Spleen (tissue), 11 donors: ENCODE results near the gene CCDC88C. TPM values are rescaled to one million over a fixed set of nuclear protein-coding genes. Genes with fewer than 3 reads are reported as not detected.

Experiments used
- DNase-seq: peaks from one replicate; pipeline ENCODE4 v3.0.0-alpha.2; 2020
- H3K27ac ChIP-seq, 8 donors: fragments of 200-600 bp; sonication (generic) in 7 of 8; 1 replicate in 4 of 8; 2 replicates in 4 of 8; pipeline versions ENCODE4 v1.5.0 to v1.8.0; 2016 to 2021; ENCODE audit warnings: inconsistent platforms in 4 of 8, mild to moderate bottlenecking in 4 of 8, moderate library complexity in 1 of 8
- H3K27me3 ChIP-seq, 7 donors: fragments of 200-600 bp; sonication (generic) in 6 of 7; replicated peaks in 1 of 7; 1 replicate in 4 of 7; 2 replicates in 3 of 7; pipeline versions ENCODE4 v1.5.0 to v1.8.0; 2016 to 2021; ENCODE audit warnings: inconsistent platforms in 3 of 7, mild to moderate bottlenecking in 1 of 7
- H3K36me3 ChIP-seq, 6 donors: fragments of 200-600 bp; sonication (generic) in 5 of 6; 1 replicate in 4 of 6; 2 replicates in 2 of 6; pipeline versions ENCODE4 v1.5.0 to v1.8.0; 2016 to 2021; ENCODE audit warnings: inconsistent platforms in 2 of 6
- H3K4me1 ChIP-seq, 6 donors: fragments of 200-600 bp; sonication (generic) in 5 of 6; 1 replicate in 3 of 6; 2 replicates in 3 of 6; pipeline versions ENCODE4 v1.5.0 to v1.8.0; 2016 to 2021; ENCODE audit warnings: inconsistent platforms in 3 of 6
- H3K4me3 ChIP-seq, 8 donors: fragments of 200-600 bp; sonication (generic) in 7 of 8; 1 replicate in 4 of 8; 2 replicates in 4 of 8; pipeline versions ENCODE4 v1.5.0 to v1.8.0; 2016 to 2021; ENCODE audit warnings: inconsistent platforms in 4 of 8, mild to moderate bottlenecking in 4 of 8, moderate library complexity in 2 of 8
- H3K9me3 ChIP-seq, 8 donors: fragments of 200-600 bp; sonication (generic) in 7 of 8; 1 replicate in 4 of 8; 2 replicates in 4 of 8; pipeline versions ENCODE4 v1.5.0 to v1.8.0; 2016 to 2021; ENCODE audit warnings: inconsistent platforms in 4 of 8
- CTCF ChIP-seq, 11 experiments: fragments of 200-600 bp in 7 of 11; fragments of 450-650 bp in 4 of 11; sonication (generic) in 4 of 11; IDR thresholded peaks in 8 of 11; conservative IDR thresholded peaks in 3 of 11; 1 replicate in 7 of 11; 2 replicates in 4 of 11; pipeline versions ENCODE4 v1.4.0 to v1.8.0; 2016 to 2021; ENCODE audit warnings: antibody characterized with exemption in 11 of 11, inconsistent platforms in 4 of 11, mild to moderate bottlenecking in 1 of 11
- POLR2A ChIP-seq, 3 donors: fragments of 450-650 bp; IDR thresholded peaks; one replicate each; pipeline ENCODE4 v1.5.1; 2017; ENCODE audit warnings: antibody characterized with exemption in 3 of 3, mild to moderate bottlenecking in 1 of 3
- POLR2AphosphoS5 ChIP-seq, 3 donors: sonication (generic); formaldehyde crosslinking; IDR thresholded peaks; one replicate each; pipeline ENCODE4 v1.5.1; 2017; ENCODE audit warnings: antibody characterized with exemption in 3 of 3
- WGBS, 5 donors: extraction: QIAGEN DNeasy Blood & Tissue Kit in 3 of 5; methylation state at CpG; one replicate each; pipeline versions ENCODE4 v1.1.5 to v1.1.7; 2013 to 2018; 5-methylcytosine and 5-hydroxymethylcytosine counted together
- intact Hi-C: fragments of 100-400 bp; cut with DNase I; formaldehyde crosslinking; loops from one replicate; pipeline ENCODE4 v1.15.0; 2023; ENCODE audit warnings: low total_unique reads
- polyA plus RNA-seq, 3 donors: library from polyadenylated mRNA; stranded (reverse); fragments of 200-250 nt; gene quantifications; one replicate each; pipeline ENCODE4 v1.2.1, GENCODE V29; 2013
- total RNA-seq, 7 donors: library from RNA; depleted of rRNA in 3 of 7; stranded (reverse); fragments of >200 nt in 3 of 7; fragmentation: NEBNext Ultra II Directional in 4 of 7; extraction: Animal tissue kit (Norgen Biotek cat#: 25700) in 4 of 7; gene quantifications; one replicate each; pipeline versions ENCODE4 v1.1.0 to v1.2.1, GENCODE V29; 2016 to 2021
- donor health status: healthy with polysubstance abuse.
- donor health status: DM: no; HTN: no; CAD: no; lungs with moderate emphysema.
- donor health status: DM: no; HTN: no; CAD: no.
- donor health status: Bipolar disorder and iron deficiency.
- donor health status: healthy.
- donor health status: DM: no; HTN: no; CAD: no.
- donor health status: DM: yes; HTN: yes; CAD: no.

CCDC88C gene
- total and polyA plus RNA-seq, 10 donors: 23.2 to 136 (median 101) TPM

DNA sequence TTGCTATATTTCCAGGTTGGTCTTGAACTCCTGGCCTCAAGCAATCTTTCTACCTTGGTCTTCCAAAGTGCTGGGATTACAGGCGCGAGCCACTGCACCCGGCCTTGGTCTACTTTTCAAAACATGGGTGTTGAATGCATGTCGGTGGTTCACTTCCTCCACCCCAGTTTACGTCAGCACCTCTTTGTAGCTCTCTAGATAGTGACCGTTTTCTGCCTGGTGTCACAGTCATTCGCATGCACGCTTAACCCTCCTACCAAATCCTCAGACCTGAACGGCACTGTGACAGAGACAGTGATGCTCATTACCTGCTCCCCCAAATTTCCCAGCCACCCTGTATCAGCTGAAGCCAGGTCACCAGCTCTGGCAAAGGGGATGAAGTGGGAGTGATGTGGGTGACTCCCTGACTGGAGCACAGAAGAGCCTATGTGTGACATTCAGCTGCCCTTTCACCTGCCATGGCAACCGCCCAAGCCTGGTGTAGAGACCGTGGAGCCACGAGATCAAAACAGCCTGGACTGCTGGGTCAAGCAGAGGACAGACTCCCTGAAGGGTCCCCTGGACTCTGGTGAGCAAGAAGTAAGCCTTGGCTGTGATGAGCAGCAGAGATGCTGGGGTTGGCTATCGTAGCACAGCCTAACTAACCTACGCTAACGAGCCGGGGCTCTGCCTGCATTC is 106.9 kb downstream of the CCDC88C start:
- intact Hi-C loops: no loop called here
- no peak for DNase-seq
- 84 to 88% (median 86%) methylated on average over 10 to 16 of the region's 16 CpGs for WGBS, 5 donors
- peaks cover 14 to 100% (median 87%) of the 10 kb centered on the region in 6 donors for H3K36me3 ChIP-seq
- H3K27me3 ChIP-seq: no peaks in the 10 kb centered on the region
- no peaks in the 10 kb centered on the region for H3K9me3 ChIP-seq
- no peak for TF ChIP-seq CTCF (IDR thresholded peaks at IDR 0.05 in 8 of 11, conservative IDR thresholded peaks at IDR 0.05 in 3 of 11)
- TF ChIP-seq POLR2AphosphoS5 (IDR thresholded peaks at IDR 0.05): peak in 1 of 3 donors; percentile 6
- H3K4me3 ChIP-seq: no peak overlapping the region
- H3K4me1 ChIP-seq: peaks cover 4 to 61% (median 24%) of the 10 kb centered on the region in 6 donors
- peak overlapping the region in 4 of 8 donors; percentile 47 to 75 (median 56) for H3K27ac ChIP-seq

- Histone ChIP-seq H3K27me3 (no peaks in the 10 kb centered on the region), H3K27ac (peak overlapping the region in 1 of 8 donors; percentile 75), H3K4me1 (peaks cover 0 to 52% (median 14%) of the 10 kb centered on the region in 6 donors), H3K36me3 (peaks cover 14 to 100% (median 90%) of the 10 kb centered on the region in 6 donors), H3K4me3 (no peak overlapping the region), H3K9me3 (no peaks in the 10 kb centered on the region)
- peak; percentile 74 for DNase-seq
- WGBS, 5 donors: 81 to 89% (median 86%) methylated on average over 15 of the region's 15 CpGs
- no peak for TF ChIP-seq POLR2A (IDR thresholded peaks at IDR 0.05)
- peak in 1 of 3 donors; percentile 52 for TF ChIP-seq POLR2AphosphoS5 (IDR thresholded peaks at IDR 0.05)
- no peak for TF ChIP-seq CTCF (IDR thresholded peaks at IDR 0.05 in 8 of 11, conservative IDR thresholded peaks at IDR 0.05 in 3 of 11)
- intact Hi-C loops: no loop called here
Observed at GRCh38 chr14:91309756-91310280, 107.8 kb downstream of the CCDC88C start.

- DNase-seq: peak; percentile 20
- intact Hi-C loops: no loop called here
- TF ChIP-seq POLR2A (IDR thresholded peaks at IDR 0.05) (no peak), POLR2AphosphoS5 (IDR thresholded peaks at IDR 0.05) (no peak), CTCF (IDR thresholded peaks at IDR 0.05 in 8 of 11, conservative IDR thresholded peaks at IDR 0.05 in 3 of 11) (no peak)
- WGBS, 5 donors: 94 to 98% (median 97%) methylated on average over 8 of the region's 8 CpGs
- no peaks in the 10 kb centered on the region for H3K27me3 ChIP-seq
- H3K27ac ChIP-seq: no peak overlapping the region
- no peaks in the 10 kb centered on the region for H3K9me3 ChIP-seq
- peaks cover 0 to 41% (median 12%) of the 10 kb centered on the region in 6 donors for H3K4me1 ChIP-seq
- H3K36me3 ChIP-seq: peaks cover 18 to 100% (median 88%) of the 10 kb centered on the region in 6 donors
- H3K4me3 ChIP-seq: no peak overlapping the region
Observed at GRCh38 chr14:91308337-91308736, 109.3 kb downstream of the CCDC88C start.

DNA sequence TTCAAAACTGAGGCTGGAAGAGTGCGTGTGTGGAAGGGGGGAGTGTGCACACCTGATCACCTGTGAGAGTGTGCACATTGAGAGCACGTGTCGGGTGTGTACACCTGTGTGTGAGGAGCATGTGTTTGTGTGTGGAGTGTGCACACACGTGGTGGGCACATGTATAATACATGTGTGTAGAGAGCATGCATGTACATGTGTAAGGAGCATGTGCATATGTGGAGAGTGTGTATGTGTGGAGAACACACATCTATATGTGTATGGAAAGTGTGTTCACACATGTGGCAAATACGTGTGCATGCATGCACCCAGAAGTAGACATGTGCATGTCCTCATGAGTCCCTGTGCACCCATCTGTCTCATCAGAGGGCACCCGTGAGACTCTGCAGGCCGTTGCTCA is 110.0 kb downstream of the CCDC88C start:
- no peak overlapping the region for H3K27ac ChIP-seq
- H3K4me3 ChIP-seq: no peak overlapping the region
- peaks cover 0 to 40% (median 12%) of the 10 kb centered on the region in 6 donors for H3K4me1 ChIP-seq
- H3K27me3 ChIP-seq: no peaks in the 10 kb centered on the region
- intact Hi-C loops: no loop called here
- DNase-seq: no peak
- 92 to 95% (median 94%) methylated on average over 7 of the region's 7 CpGs for WGBS, 5 donors
- peak in 1 of 3 donors; percentile 9 for TF ChIP-seq POLR2AphosphoS5 (IDR thresholded peaks at IDR 0.05)
- TF ChIP-seq POLR2A (IDR thresholded peaks at IDR 0.05): no peak
- H3K9me3 ChIP-seq: no peaks in the 10 kb centered on the region
- peaks cover 18 to 100% (median 83%) of the 10 kb centered on the region in 6 donors for H3K36me3 ChIP-seq
